GM12865 (cell line): Measurements from ENCODE around the gene CD84.

Experiments used
- DNase-seq: peaks from one replicate; pipeline ENCODE4 v3.0.0; 2010; ENCODE audit warnings: low read depth
- H3K4me3 ChIP-seq: 2 replicates; pipeline ENCODE4 v1.5.1; 2011; ENCODE audit warnings: mild to moderate bottlenecking, low read depth, low read length, control low read depth
- TF ChIP-seq, protein P1 (sequence below): IDR thresholded peaks from 2 replicates; pipeline ENCODE4 v1.5.1; 2011; ENCODE audit warnings: low read length, control low read depth, low read depth, inconsistent platforms; ENCODE audit not compliant: insufficient read depth; ENCODE audit errors: missing control alignments

The CD84 gene

DNA sequence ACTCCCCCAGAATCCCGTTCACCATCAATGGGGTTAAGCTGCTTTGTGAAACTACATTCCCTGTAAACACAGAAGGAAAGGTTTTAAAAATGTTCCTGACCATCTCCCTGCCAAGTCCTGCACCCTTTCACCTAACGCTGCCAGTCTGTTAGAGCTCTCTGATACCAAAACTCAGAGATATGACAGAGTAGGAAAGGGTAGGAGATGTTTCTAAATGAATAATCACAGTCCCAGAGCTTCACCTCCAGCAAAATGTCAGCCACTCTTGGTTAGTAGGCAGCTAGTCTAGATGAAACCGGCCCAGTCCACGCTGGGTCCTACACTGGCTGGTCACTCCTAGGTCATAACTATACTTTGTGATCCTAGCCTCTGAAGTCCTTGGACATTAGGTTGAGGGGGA lies 83.0 kb downstream of the CD84 start:
- no peak overlapping the region for H3K4me3 ChIP-seq
- DNase-seq: no peak
- TF ChIP-seq, protein P1, sequence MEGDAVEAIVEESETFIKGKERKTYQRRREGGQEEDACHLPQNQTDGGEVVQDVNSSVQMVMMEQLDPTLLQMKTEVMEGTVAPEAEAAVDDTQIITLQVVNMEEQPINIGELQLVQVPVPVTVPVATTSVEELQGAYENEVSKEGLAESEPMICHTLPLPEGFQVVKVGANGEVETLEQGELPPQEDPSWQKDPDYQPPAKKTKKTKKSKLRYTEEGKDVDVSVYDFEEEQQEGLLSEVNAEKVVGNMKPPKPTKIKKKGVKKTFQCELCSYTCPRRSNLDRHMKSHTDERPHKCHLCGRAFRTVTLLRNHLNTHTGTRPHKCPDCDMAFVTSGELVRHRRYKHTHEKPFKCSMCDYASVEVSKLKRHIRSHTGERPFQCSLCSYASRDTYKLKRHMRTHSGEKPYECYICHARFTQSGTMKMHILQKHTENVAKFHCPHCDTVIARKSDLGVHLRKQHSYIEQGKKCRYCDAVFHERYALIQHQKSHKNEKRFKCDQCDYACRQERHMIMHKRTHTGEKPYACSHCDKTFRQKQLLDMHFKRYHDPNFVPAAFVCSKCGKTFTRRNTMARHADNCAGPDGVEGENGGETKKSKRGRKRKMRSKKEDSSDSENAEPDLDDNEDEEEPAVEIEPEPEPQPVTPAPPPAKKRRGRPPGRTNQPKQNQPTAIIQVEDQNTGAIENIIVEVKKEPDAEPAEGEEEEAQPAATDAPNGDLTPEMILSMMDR: no peak

DNA sequence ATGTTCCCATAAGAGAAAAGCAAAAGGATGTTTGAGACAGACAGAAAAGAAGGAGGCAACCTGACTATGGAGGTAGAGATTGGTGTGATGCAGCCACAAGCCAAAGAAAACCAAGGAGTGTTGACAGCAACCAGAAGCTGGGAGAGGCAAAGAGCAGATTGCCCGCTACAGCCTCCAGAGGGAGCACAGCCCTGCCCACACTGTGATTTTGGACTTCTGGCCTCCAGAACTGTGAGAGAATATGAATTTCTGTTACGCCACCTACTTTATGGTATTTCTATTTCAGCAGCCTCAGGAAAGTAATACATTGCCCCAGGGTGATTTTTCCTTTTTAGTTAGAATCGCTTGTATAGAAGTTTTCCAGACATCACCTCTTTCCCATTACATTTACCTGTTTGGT lies 84.7 kb downstream of the CD84 start:
- DNase-seq: no peak
- TF ChIP-seq, protein P1: peak; percentile 20
- H3K4me3 ChIP-seq: no peak overlapping the region

DNA sequence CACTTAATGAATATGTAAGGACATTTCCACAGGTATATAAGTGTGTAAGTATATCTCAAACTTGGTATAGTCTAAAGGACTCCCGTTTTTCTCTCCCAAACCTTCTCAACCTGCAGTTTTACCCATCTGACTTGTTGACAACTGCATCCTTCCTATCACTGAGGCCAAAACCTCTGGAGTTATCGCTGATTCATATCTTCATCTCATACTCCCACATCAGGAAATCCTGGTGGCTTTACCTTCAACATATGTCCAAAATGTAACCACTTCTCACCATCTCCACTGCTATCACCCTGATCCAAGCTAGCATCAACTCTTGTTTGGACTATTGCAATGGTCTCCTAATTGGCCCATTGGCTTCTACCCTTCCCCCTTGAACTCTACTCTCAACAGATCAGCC lies 86.7 kb downstream of the CD84 start:
- DNase-seq: no peak
- TF ChIP-seq, protein P1: no peak
- H3K4me3 ChIP-seq: no peak overlapping the region

DNA sequence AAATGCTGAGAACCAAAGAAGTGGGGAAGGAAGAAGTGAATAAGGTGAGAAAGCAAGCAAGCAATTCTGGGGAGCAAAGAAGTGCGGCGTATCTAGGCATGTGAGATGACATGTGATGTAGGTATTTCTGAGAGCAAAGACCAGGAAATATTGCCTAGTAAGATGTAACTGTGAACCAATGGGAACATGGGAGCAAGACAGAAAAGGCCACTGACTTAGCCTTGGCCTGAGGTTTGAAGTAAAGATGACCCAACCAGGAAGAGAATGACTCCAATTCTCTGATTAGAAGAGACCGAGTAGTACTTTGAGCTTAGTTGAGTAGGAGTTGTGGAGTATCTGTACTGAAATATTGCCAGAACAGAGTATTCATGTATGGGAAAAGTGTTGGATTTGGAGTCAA lies 87.3 kb downstream of the CD84 start:
- TF ChIP-seq, protein P1: no peak
- no peak overlapping the region for H3K4me3 ChIP-seq
- no peak for DNase-seq
